ENCODE results near the gene SUV39H1.

GRCh38 chrX:48737940-48738339, 41.4 kb downstream of the SUV39H1 start:
- no peak for TF ChIP-seq EZH2 (IDR thresholded peaks at IDR 0.05)
- no peak for TF ChIP-seq CTCF (IDR thresholded peaks at IDR 0.05)
- TF ChIP-seq EZH2phosphoT487 (IDR thresholded peaks at IDR 0.05) = no peak
